Measurements from ENCODE around the gene MRPS7.

GRCh38 chr17:75219815-75220214 is 41.9 kb upstream of the MRPS7 start:
- TF ChIP-seq CTCF (IDR thresholded peaks at IDR 0.05) (no peak), RCOR1 (IDR thresholded peaks at IDR 0.05; ENCODE audit: low read depth, low read length) (no peak), RFX5 (IDR thresholded peaks at IDR 0.05) (no peak)
